Osteocyte (in vitro differentiated cells): ENCODE data around the gene ISG15. TPM values are rescaled to one million over a fixed set of nuclear protein-coding genes. Genes with fewer than 3 reads are reported as not detected.

Experiments used
- DNase-seq: peaks from one replicate; pipeline ENCODE4 v3.0.0; 2021; ENCODE audit warnings: mixed read lengths; ENCODE audit not compliant: unreplicated experiment; ENCODE audit errors: extremely low spot score
- H3K27ac Mint-ChIP-seq: one replicate; pipeline ENCODE4 v1.8.0; 2021; ENCODE audit warnings: mild to moderate bottlenecking, mixed read lengths; ENCODE audit not compliant: unreplicated experiment
- H3K27me3 Mint-ChIP-seq: one replicate; pipeline ENCODE4 v1.8.0; 2021; ENCODE audit warnings: mixed read lengths; ENCODE audit not compliant: unreplicated experiment
- H3K36me3 Mint-ChIP-seq: one replicate; pipeline ENCODE4 v1.8.0; 2021; ENCODE audit warnings: mixed read lengths; ENCODE audit not compliant: unreplicated experiment
- H3K4me1 Mint-ChIP-seq: one replicate; pipeline ENCODE4 v1.8.0; 2021; ENCODE audit warnings: mixed read lengths; ENCODE audit not compliant: unreplicated experiment
- H3K4me3 Mint-ChIP-seq: one replicate; pipeline ENCODE4 v1.8.0; 2021; ENCODE audit warnings: mild to moderate bottlenecking, moderate library complexity, mixed read lengths; ENCODE audit not compliant: unreplicated experiment
- H3K9me3 Mint-ChIP-seq: one replicate; pipeline ENCODE4 v1.8.0; 2021; ENCODE audit warnings: mixed read lengths; ENCODE audit not compliant: unreplicated experiment
- CTCF ChIP-seq: fragments of 200-600 bp; sonication (generic); IDR thresholded peaks from 2 replicates; pipeline ENCODE4 v1.5.0; 2021; ENCODE audit warnings: antibody characterized with exemption, mild to moderate bottlenecking, moderate library complexity
- total RNA-seq: library from RNA; stranded (reverse); gene quantifications from 2 replicates; pipeline ENCODE4 v1.2.1, GENCODE V29; 2021

The ISG15 gene
- total RNA-seq, 1 donor from 2014 or later: 30.6 TPM

- Mint-ChIP-seq H3K9me3 (no peaks in the 10 kb centered on the region), H3K36me3 (peaks cover 2% of the 10 kb centered on the region), H3K27me3 (no peaks in the 10 kb centered on the region), H3K4me3 (peak overlapping the region; percentile 55), H3K4me1 (peaks cover 33% of the 10 kb centered on the region), H3K27ac (no peak overlapping the region)
- no peak for TF ChIP-seq CTCF
- DNase-seq: no peak
Measured at GRCh38 chr1:1060281-1061000, 47.1 kb downstream of the ISG15 start.

- no peak overlapping the region for H3K27ac Mint-ChIP-seq
- TF ChIP-seq CTCF: no peak
- peaks cover 33% of the 10 kb centered on the region for H3K4me1 Mint-ChIP-seq
- DNase-seq: no peak
- H3K9me3 Mint-ChIP-seq: no peaks in the 10 kb centered on the region
- no peaks in the 10 kb centered on the region for H3K27me3 Mint-ChIP-seq
- H3K36me3 Mint-ChIP-seq: no peaks in the 10 kb centered on the region
- no peak overlapping the region for H3K4me3 Mint-ChIP-seq
Measured at GRCh38 chr1:1061682-1062345, 48.5 kb downstream of the ISG15 start.

- no peaks in the 10 kb centered on the region for H3K27me3 Mint-ChIP-seq
Measured at GRCh38 chr1:1062348-1063163, 49.3 kb downstream of the ISG15 start.

GRCh38 chr1:1063261-1063944 lies 50.1 kb downstream of the ISG15 start:
- H3K27ac Mint-ChIP-seq: no peak overlapping the region
- no peaks in the 10 kb centered on the region for H3K27me3 Mint-ChIP-seq
- H3K4me1 Mint-ChIP-seq: peaks cover 31% of the 10 kb centered on the region
- H3K4me3 Mint-ChIP-seq: no peak overlapping the region
- TF ChIP-seq CTCF: no peak
- H3K36me3 Mint-ChIP-seq: no peaks in the 10 kb centered on the region
- DNase-seq: no peak
- no peaks in the 10 kb centered on the region for H3K9me3 Mint-ChIP-seq

More at GRCh38 chr1:1062348-1063163, 49.3 kb downstream of the ISG15 start:
- Mint-ChIP-seq H3K4me1 (peaks cover 33% of the 10 kb centered on the region), H3K9me3 (no peaks in the 10 kb centered on the region), H3K27ac (no peak overlapping the region), H3K36me3 (no peaks in the 10 kb centered on the region), H3K4me3 (no peak overlapping the region)
- no peak for TF ChIP-seq CTCF
- no peak for DNase-seq

Other genes with a start within 250 kb of the ISG15 start
- 16.6 and 19.5 TPM in 2 replicates for gene SAMD11, start 89.6 kb upstream of the ISG15 start, total RNA-seq
- 60.5 and 63.3 TPM in 2 replicates for gene NOC2L, start 54.2 kb upstream of the ISG15 start, total RNA-seq
- gene KLHL17, start 52.9 kb upstream of the ISG15 start, total RNA-seq: 26.6 and 31.7 TPM in 2 replicates
- gene PLEKHN1, start 47.0 kb upstream of the ISG15 start, total RNA-seq: 0.21 TPM in 2 replicates
- gene PERM1, start 31.4 kb upstream of the ISG15 start, total RNA-seq: 0.13 TPM in 1 of 2 replicates, not detected in the other
- gene HES4, start 13.4 kb upstream of the ISG15 start, total RNA-seq: 75.0 and 79.2 TPM in 2 replicates
- gene AGRN, start 6.6 kb downstream of the ISG15 start, total RNA-seq: 175 and 191 TPM in 2 replicates
- gene RNF223, start 60.8 kb downstream of the ISG15 start, total RNA-seq: not detected in 2 replicates
- gene C1orf159, start 102.6 kb downstream of the ISG15 start, total RNA-seq: 16.9 and 17.9 TPM in 2 replicates
- gene TTLL10, start 160.4 kb downstream of the ISG15 start, total RNA-seq: not detected in 2 replicates
- not detected in 2 replicates for gene TNFRSF18, start 193.1 kb downstream of the ISG15 start, total RNA-seq
- gene TNFRSF4, start 200.7 kb downstream of the ISG15 start, total RNA-seq: 0.19 TPM in 1 of 2 replicates, not detected in the other
- 196 and 200 TPM in 2 replicates for gene SDF4, start 218.5 kb downstream of the ISG15 start, total RNA-seq
- 38.6 and 39.8 TPM in 2 replicates for gene B3GALT6, start 218.7 kb downstream of the ISG15 start, total RNA-seq
- gene C1QTNF12, start 233.2 kb downstream of the ISG15 start, total RNA-seq: 3.6 and 3.8 TPM in 2 replicates